Prostate gland (tissue), 2 donors: ENCODE data around the gene CNTNAP2. TPM values are rescaled to one million over a fixed set of nuclear protein-coding genes. Genes with fewer than 3 reads are reported as not detected.

ENCODE experiments used
- DNase-seq: peaks from one replicate; pipeline ENCODE4 v3.0.0-alpha.2; 2019; ENCODE audit warnings: low spot score
- H3K27ac ChIP-seq, 2 donors: fragments of 200-600 bp; sonication (generic); 2 replicates each; pipeline ENCODE4 v1.5.1; 2017 to 2019
- H3K27me3 ChIP-seq: fragments of 200-600 bp; sonication (generic); replicated peaks from 2 replicates; pipeline ENCODE4 v1.5.1; 2019; ENCODE audit not compliant: insufficient read depth
- H3K36me3 ChIP-seq, 2 donors: fragments of 200-600 bp; sonication (generic); 1 replicate in 1 of 2; 2 replicates in 1 of 2; pipeline versions ENCODE4 v1.5.1 to v1.8.1; 2017 to 2019
- H3K4me1 ChIP-seq: fragments of 200-600 bp; sonication (generic); replicated peaks from 2 replicates; pipeline ENCODE4 v1.5.1; 2019
- H3K4me3 ChIP-seq, 2 donors: fragments of 200-600 bp; sonication (generic); 2 replicates each; pipeline ENCODE4 v1.5.1; 2017 to 2019
- H3K9me3 ChIP-seq: fragments of 200-600 bp; sonication (generic); 2 replicates; pipeline ENCODE4 v1.5.1; 2017
- POLR2A ChIP-seq: fragments of 450-650 bp; IDR thresholded peaks from one replicate; pipeline ENCODE4 v1.6.1; 2016; ENCODE audit warnings: antibody characterized with exemption, mild to moderate bottlenecking
- POLR2AphosphoS5 ChIP-seq: sonication (generic); formaldehyde crosslinking; IDR thresholded peaks from one replicate; pipeline ENCODE4 v1.6.1; 2017; ENCODE audit warnings: antibody characterized with exemption
- WGBS: methylation state at CpG from one replicate; pipeline ENCODE4 v1.1.5; 2018; 5-methylcytosine and 5-hydroxymethylcytosine counted together
- intact Hi-C: fragments of 100-400 bp; cut with DNase I; formaldehyde crosslinking; loops from one replicate; pipeline ENCODE4 v1.14.2; 2022
- total RNA-seq, 2 donors: library from RNA; depleted of rRNA; stranded (reverse); fragments of >200 nt; gene quantifications; one replicate each; pipeline ENCODE4 v1.1.0, GENCODE V29; 2016
- TF ChIP-seq, protein P1 (sequence below), 4 experiments: fragments of 200-600 bp in 2 of 4; fragments of 450-650 bp in 2 of 4; sonication (generic) in 2 of 4; IDR thresholded peaks; 1 replicate in 3 of 4; 2 replicates in 1 of 4; pipeline ENCODE4 v1.5.1; 2016 to 2019; ENCODE audit warnings: antibody characterized with exemption in 4 of 4, mild to moderate bottlenecking in 2 of 4, moderate library complexity in 2 of 4

CNTNAP2 gene
- total RNA-seq, 2 donors from 2014 or later = 10.6 to 43.7 TPM

DNA sequence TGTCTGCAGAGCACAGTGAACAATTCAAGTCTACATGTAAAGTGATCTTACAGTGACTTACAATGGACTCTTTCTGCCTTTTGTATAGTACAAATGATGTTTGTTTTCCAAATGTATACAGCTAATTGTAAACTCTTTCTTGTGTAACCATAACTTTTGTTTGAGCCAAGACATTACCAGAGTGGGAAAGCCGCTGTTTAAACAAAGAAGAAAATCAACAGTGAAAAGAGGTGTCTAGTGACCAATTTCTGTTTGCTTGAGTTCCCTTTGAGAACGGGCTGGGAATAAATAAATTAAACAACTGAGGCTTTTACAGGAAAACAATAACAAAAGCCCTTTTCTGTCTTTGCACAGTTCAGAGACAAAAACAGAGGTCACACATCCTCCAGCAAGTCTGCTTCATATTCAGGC lies 1163.4 kb downstream of the CNTNAP2 start:
- WGBS = 29% methylated on average over 2 of the region's 2 CpGs
- TF ChIP-seq, protein P1, sequence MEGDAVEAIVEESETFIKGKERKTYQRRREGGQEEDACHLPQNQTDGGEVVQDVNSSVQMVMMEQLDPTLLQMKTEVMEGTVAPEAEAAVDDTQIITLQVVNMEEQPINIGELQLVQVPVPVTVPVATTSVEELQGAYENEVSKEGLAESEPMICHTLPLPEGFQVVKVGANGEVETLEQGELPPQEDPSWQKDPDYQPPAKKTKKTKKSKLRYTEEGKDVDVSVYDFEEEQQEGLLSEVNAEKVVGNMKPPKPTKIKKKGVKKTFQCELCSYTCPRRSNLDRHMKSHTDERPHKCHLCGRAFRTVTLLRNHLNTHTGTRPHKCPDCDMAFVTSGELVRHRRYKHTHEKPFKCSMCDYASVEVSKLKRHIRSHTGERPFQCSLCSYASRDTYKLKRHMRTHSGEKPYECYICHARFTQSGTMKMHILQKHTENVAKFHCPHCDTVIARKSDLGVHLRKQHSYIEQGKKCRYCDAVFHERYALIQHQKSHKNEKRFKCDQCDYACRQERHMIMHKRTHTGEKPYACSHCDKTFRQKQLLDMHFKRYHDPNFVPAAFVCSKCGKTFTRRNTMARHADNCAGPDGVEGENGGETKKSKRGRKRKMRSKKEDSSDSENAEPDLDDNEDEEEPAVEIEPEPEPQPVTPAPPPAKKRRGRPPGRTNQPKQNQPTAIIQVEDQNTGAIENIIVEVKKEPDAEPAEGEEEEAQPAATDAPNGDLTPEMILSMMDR (IDR thresholded peaks at IDR 0.05) = no peak
- TF ChIP-seq POLR2AphosphoS5 (no peak), POLR2A (no peak)
- no peaks in the 10 kb centered on the region for H3K36me3 ChIP-seq
- no peak overlapping the region for H3K4me3 ChIP-seq
- intact Hi-C loops = no loop called here
- no peaks in the 10 kb centered on the region for H3K9me3 ChIP-seq
- H3K27me3 ChIP-seq = no peaks in the 10 kb centered on the region
- H3K27ac ChIP-seq = no peak overlapping the region
- no peak for DNase-seq
- H3K4me1 ChIP-seq = no peaks in the 10 kb centered on the region

DNA sequence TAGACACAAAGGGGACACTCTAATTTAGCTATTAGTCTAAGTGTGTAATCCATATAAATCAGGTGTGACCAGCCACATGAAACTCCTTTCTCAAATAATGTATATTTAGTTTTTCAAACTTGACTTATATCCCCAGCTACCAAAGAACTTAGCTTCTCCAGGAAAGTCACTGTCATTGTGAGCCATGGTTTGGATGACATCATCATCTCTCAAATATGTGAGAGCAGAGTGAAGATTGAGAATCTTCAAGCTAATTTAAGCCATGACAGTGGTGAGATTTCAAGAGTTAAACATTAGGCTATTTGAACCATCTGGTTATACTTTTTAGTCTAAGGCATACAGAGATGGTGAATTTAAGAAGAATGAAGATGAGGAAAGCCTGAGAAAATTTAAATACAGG lies 1165.6 kb downstream of the CNTNAP2 start:
- no peaks in the 10 kb centered on the region for H3K4me1 ChIP-seq
- intact Hi-C loops = no loop called here
- no peak for TF ChIP-seq POLR2A
- no peak for TF ChIP-seq POLR2AphosphoS5
- TF ChIP-seq, protein P1 (IDR thresholded peaks at IDR 0.05) = no peak
- no peak for DNase-seq
- no peaks in the 10 kb centered on the region for H3K9me3 ChIP-seq
- H3K36me3 ChIP-seq = no peaks in the 10 kb centered on the region
- no peak overlapping the region for H3K4me3 ChIP-seq
- H3K27ac ChIP-seq = no peak overlapping the region
- H3K27me3 ChIP-seq = no peaks in the 10 kb centered on the region

DNA sequence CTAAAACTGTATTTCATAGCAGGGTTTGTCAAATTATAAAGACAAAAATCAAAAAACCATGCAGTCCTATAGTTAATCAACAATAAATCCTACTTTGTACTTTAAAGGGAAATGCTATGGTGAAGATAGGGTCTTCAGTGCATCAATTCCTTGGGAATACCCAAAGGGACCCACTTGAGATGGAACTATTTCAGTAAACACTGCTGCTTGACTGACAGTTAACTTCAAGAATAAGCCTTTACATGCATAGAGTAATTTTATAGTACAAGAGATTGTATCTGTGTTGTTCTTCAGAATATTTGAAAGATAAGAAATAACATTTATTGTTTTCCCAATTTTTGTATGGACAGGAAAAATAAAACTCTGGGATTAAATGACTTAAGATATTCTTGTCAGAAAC lies 1179.6 kb downstream of the CNTNAP2 start:
- DNase-seq = no peak
- TF ChIP-seq, protein P1 (IDR thresholded peaks at IDR 0.05) = no peak
- TF ChIP-seq POLR2A = no peak
- TF ChIP-seq POLR2AphosphoS5 = no peak
- H3K9me3 ChIP-seq = no peaks in the 10 kb centered on the region
- intact Hi-C loops = no loop called here
- no peaks in the 10 kb centered on the region for H3K4me1 ChIP-seq
- H3K36me3 ChIP-seq = no peaks in the 10 kb centered on the region
- H3K27ac ChIP-seq = no peak overlapping the region
- no peaks in the 10 kb centered on the region for H3K27me3 ChIP-seq
- H3K4me3 ChIP-seq = no peak overlapping the region

DNA sequence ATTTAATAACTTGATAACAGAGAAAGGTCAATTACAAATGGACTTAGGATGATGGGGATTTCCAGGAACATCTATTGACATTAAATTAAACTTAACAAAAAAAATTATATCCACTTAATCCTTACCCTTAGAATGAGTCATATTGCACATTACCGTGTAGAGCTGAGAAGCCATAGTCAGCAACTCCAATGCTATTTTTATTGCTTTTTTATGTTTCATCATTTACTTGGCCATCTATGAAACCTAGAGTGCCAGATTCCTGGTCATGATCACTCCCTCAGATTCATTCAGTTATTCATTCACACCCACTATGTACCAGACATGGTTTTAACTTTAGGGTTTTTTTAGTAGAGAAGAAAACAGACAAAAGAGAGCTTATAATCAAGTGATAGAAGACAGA lies 1180.4 kb downstream of the CNTNAP2 start:
- Histone ChIP-seq H3K27ac (no peak overlapping the region), H3K36me3 (no peaks in the 10 kb centered on the region), H3K4me3 (no peak overlapping the region), H3K9me3 (no peaks in the 10 kb centered on the region), H3K27me3 (no peaks in the 10 kb centered on the region), H3K4me1 (no peaks in the 10 kb centered on the region)
- 62% methylated on average over 1 of the region's 1 CpG for WGBS
- TF ChIP-seq, protein P1 (IDR thresholded peaks at IDR 0.05) = no peak
- TF ChIP-seq POLR2AphosphoS5 = no peak
- TF ChIP-seq POLR2A = no peak
- no peak for DNase-seq
- intact Hi-C loops = no loop called here

DNA sequence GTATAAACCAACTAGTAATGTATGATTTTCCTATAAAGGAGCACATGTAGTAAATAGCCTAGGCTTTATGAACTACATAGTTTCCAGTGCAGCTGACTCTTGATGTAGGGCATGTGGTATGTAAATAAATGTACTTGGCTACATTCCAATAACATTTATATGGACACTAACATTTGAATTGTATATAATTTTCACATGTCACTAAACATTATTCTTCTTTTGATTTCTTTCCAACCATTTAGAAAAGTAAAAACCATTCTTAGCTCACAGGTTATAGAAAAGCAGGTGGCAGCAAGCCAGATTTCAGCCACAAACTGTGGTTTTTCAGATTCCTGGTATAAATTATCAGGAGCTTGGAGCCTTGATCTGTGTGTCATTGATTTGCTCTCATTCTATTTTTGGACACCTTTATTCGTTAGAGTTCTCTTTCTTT lies 1182.0 kb downstream of the CNTNAP2 start:
- no peak overlapping the region for H3K27ac ChIP-seq
- intact Hi-C loops = no loop called here
- TF ChIP-seq POLR2A (no peak), POLR2AphosphoS5 (no peak)
- TF ChIP-seq, protein P1 (IDR thresholded peaks at IDR 0.05) = no peak
- H3K4me3 ChIP-seq = no peak overlapping the region
- H3K4me1 ChIP-seq = no peaks in the 10 kb centered on the region
- WGBS = 25% methylated on average over 1 of the region's 1 CpG
- H3K36me3 ChIP-seq = no peaks in the 10 kb centered on the region
- no peaks in the 10 kb centered on the region for H3K9me3 ChIP-seq
- no peaks in the 10 kb centered on the region for H3K27me3 ChIP-seq
- DNase-seq = no peak
